CD4-positive, alpha-beta T cell treated with Interleukin-6 at 100 ng/mL for 8 hours (primary cell): ENCODE results near the gene GMCL2.
A peak's percentile ranks its signal among the peaks of the same experiment; 100 is the strongest.
"Not testable (repeated sequence)": the region's sequence is repeated elsewhere in the genome, so short reads cannot be mapped to it uniquely, and the experiment has no call there.

Experiments
- DNase-seq: peaks from one replicate; pipeline ENCODE4 v3.0.0-alpha.2; 2020; ENCODE audit warnings: mixed read lengths, low spot score

GMCL2 gene

GRCh38 chr5:178206166-178207101 lies 19.3 kb upstream of the GMCL2 start:
- DNase-seq: no peak

GRCh38 chr5:178205749-178206047 lies 18.5 kb upstream of the GMCL2 start:
- no peak for DNase-seq

- DNase-seq: peak; percentile 70
Measured at GRCh38 chr5:178204935-178205748, 18.0 kb upstream of the GMCL2 start.

GRCh38 chr5:178204182-178204934 lies 17.2 kb upstream of the GMCL2 start, which contains the start of gene HNRNPAB:
HNRNPAB (plus strand) TSS chr5:178204533; CDS start chr5:178204838, 305 bp downstream.
- DNase-seq: peak; percentile 94

- DNase-seq: no peak
Measured at GRCh38 chr5:178203670-178204181, 16.6 kb upstream of the GMCL2 start.

- no peak for DNase-seq
Measured at GRCh38 chr5:178202541-178202940, 15.4 kb upstream of the GMCL2 start.

GRCh38 chr5:178201927-178202235 lies 14.7 kb upstream of the GMCL2 start:
- no peak for DNase-seq

GRCh38 chr5:178201221-178201926 lies 14.2 kb upstream of the GMCL2 start:
- DNase-seq: no peak

GRCh38 chr5:178199581-178200434 lies 12.6 kb upstream of the GMCL2 start:
- DNase-seq: no peak

GRCh38 chr5:178198706-178199105 lies 11.5 kb upstream of the GMCL2 start:
- DNase-seq: no peak

GRCh38 chr5:178198151-178198550 lies 11.0 kb upstream of the GMCL2 start:
- DNase-seq: not testable (repeated sequence)

GRCh38 chr5:178196986-178197385 lies 9.8 kb upstream of the GMCL2 start:
- no peak for DNase-seq

GRCh38 chr5:178196281-178196812 lies 9.2 kb upstream of the GMCL2 start:
- no peak for DNase-seq

- no peak for DNase-seq
Measured at GRCh38 chr5:178194026-178194425, 6.9 kb upstream of the GMCL2 start.

GRCh38 chr5:178193251-178193809 lies 6.2 kb upstream of the GMCL2 start:
- DNase-seq: no peak

GRCh38 chr5:178192787-178193186 lies 5.6 kb upstream of the GMCL2 start:
- DNase-seq: no peak

- no peak for DNase-seq
Measured at GRCh38 chr5:178192244-178192643, 5.1 kb upstream of the GMCL2 start.

- no peak for DNase-seq
Measured at GRCh38 chr5:178191661-178192060, 4.5 kb upstream of the GMCL2 start.

- no peak for DNase-seq
Measured at GRCh38 chr5:178189433-178189832, 2.3 kb upstream of the GMCL2 start.

- DNase-seq: no peak
Measured at GRCh38 chr5:178186427-178186826, 744 bp downstream of the GMCL2 start.
